H1 (cell line): Measurements from ENCODE around the gene MRPL33. TPM values are rescaled to one million over a fixed set of nuclear protein-coding genes. Genes with fewer than 3 reads are reported as not detected.
"Not testable (repeated sequence)": the region's sequence is repeated elsewhere in the genome, so short reads cannot be mapped to it uniquely, and the experiment has no call there.

ENCODE experiments used
- CTCF ChIA-PET: fragments of 300-600 bp; sonication (Branson Sonifier 250); formaldehyde crosslinking; loops from one replicate; lab custom pipeline; 2021; ENCODE audit not compliant: partially characterized antibody; lab: Charles Lee
- POLR2A ChIA-PET: fragments of 300-600 bp; sonication (Branson Sonifier 250); formaldehyde crosslinking; loops from one replicate; lab custom pipeline; 2021; ENCODE audit warnings: inconsistent platforms; ENCODE audit not compliant: partially characterized antibody; lab: Charles Lee
- DNase-seq, 2 experiments: peaks; one replicate each; pipeline versions ENCODE4 v3.0.0 to v3.0.0-alpha.2; 2010 to 2022; ENCODE audit warnings: low spot score in 2 of 2, low read depth in 1 of 2, mixed read lengths in 1 of 2
- FAIRE-seq: peaks from 2 replicates; lab custom pipeline; 2011; peaks lifted over from hg19 to GRCh38; lab: Jason Lieb, UNC
- H2AFZ ChIP-seq: 2 replicates; pipeline ENCODE4 v1.8.1; 2012; ENCODE audit warnings: low read length, inconsistent platforms
- H2AK5ac ChIP-seq: 2 replicates; pipeline ENCODE4 v1.6.1; 2013; ENCODE audit warnings: low read depth, low read length
- H2BK120ac ChIP-seq: replicated peaks from 2 replicates; pipeline ENCODE3; 2013; ENCODE audit warnings: low read depth, low read length, inconsistent platforms
- H2BK12ac ChIP-seq: 2 replicates; pipeline ENCODE4 v1.6.1; 2013; ENCODE audit warnings: low read depth, low read length
- H2BK15ac ChIP-seq: 2 replicates; pipeline ENCODE4 v1.6.1; 2013; ENCODE audit warnings: low read length
- H2BK20ac ChIP-seq: 2 replicates; pipeline ENCODE4 v1.6.1; 2013; ENCODE audit warnings: low read length
- H2BK5ac ChIP-seq: 2 replicates; pipeline ENCODE4 v1.6.1; 2013; ENCODE audit warnings: low read depth, low read length
- H3K14ac ChIP-seq: 2 replicates; pipeline ENCODE4 v1.6.1; 2013; ENCODE audit warnings: inconsistent platforms; ENCODE audit not compliant: insufficient read length
- H3K18ac ChIP-seq: 2 replicates; pipeline ENCODE4 v1.6.1; 2013; ENCODE audit warnings: low read length; ENCODE audit errors: extremely low read depth
- H3K23ac ChIP-seq: 2 replicates; pipeline ENCODE4 v1.6.1; 2013; ENCODE audit warnings: inconsistent platforms; ENCODE audit not compliant: insufficient read length
- H3K23me2 ChIP-seq: 2 replicates; pipeline ENCODE4 v1.6.1; 2013; ENCODE audit warnings: low read depth, low read length
- H3K27ac ChIP-seq: 2 replicates; pipeline ENCODE4 v1.6.1; 2011; ENCODE audit warnings: low read depth, low read length, inconsistent platforms
- H3K27me3 ChIP-seq, 4 experiments: replicated peaks in 1 of 4; 1 replicate in 1 of 4; 2 replicates in 3 of 4; pipeline versions ENCODE4 v1.6.1 to v1.8.1; 2011 to 2013; ENCODE audit warnings: low read length in 3 of 4, mild to moderate bottlenecking in 3 of 4, inconsistent platforms in 2 of 4, mixed read lengths in 2 of 4, moderate library complexity in 1 of 4; ENCODE audit not compliant: control insufficient read depth in 3 of 4, insufficient read depth in 3 of 4; ENCODE audit errors: extremely low read depth in 1 of 4
- H3K36me3 ChIP-seq, 4 experiments: 2 replicates each; pipeline versions ENCODE4 v1.6.1 to v1.8.1; 2011 to 2013; ENCODE audit warnings: mild to moderate bottlenecking in 4 of 4, low read length in 3 of 4, moderate library complexity in 2 of 4, control low read depth in 1 of 4, inconsistent platforms in 1 of 4; ENCODE audit not compliant: insufficient read depth in 4 of 4, control insufficient read depth in 2 of 4
- H3K4ac ChIP-seq: replicated peaks from 2 replicates; pipeline ENCODE3; 2013; ENCODE audit warnings: low read length, low read depth, mixed read lengths, inconsistent platforms; ENCODE audit not compliant: insufficient read length
- H3K4me1 ChIP-seq, 4 experiments: replicated peaks in 1 of 4; 1 replicate in 1 of 4; 2 replicates in 3 of 4; pipeline versions ENCODE4 v1.6.1 to v1.8.1; 2011 to 2013; ENCODE audit warnings: low read length in 3 of 4, inconsistent platforms in 2 of 4, mixed read lengths in 1 of 4; ENCODE audit not compliant: insufficient read depth in 4 of 4, control insufficient read depth in 3 of 4
- H3K4me2 ChIP-seq, 2 experiments: 2 replicates each; pipeline versions ENCODE4 v1.6.1 to v1.8.1; 2011 to 2013; ENCODE audit warnings: low read depth in 2 of 2, low read length in 2 of 2, control low read depth in 1 of 2, inconsistent platforms in 1 of 2, mild to moderate bottlenecking in 1 of 2; ENCODE audit not compliant: insufficient read depth in 1 of 2
- H3K4me3 ChIP-seq, 4 experiments: fragments of 200-600, 300-600 bp in 1 of 4; sonication (generic), shearing (Covaris generic), sonication (Bioruptor Twin) in 1 of 4; 2 replicates each; pipeline versions ENCODE4 v1.5.1 to v1.8.1; 2011 to 2016; ENCODE audit warnings: low read length in 4 of 4, low read depth in 3 of 4, control low read depth in 2 of 4, inconsistent platforms in 2 of 4, mild to moderate bottlenecking in 2 of 4, mixed read lengths in 1 of 4, moderate library complexity in 1 of 4; ENCODE audit not compliant: insufficient read depth in 2 of 4; ENCODE audit errors: extremely low read depth in 1 of 4
- H3K56ac ChIP-seq: replicated peaks from 2 replicates; pipeline ENCODE3; 2013; ENCODE audit warnings: low read depth, mild to moderate bottlenecking, mixed read lengths, low read length, inconsistent platforms; ENCODE audit not compliant: insufficient read length
- H3K79me1 ChIP-seq: 2 replicates; pipeline ENCODE4 v1.6.1; 2013; ENCODE audit warnings: low read depth, low read length, control low read depth
- H3K79me2 ChIP-seq, 2 experiments: 2 replicates each; pipeline versions ENCODE4 v1.6.1 to v1.8.1; 2012 to 2013; ENCODE audit warnings: low read length in 2 of 2, mild to moderate bottlenecking in 2 of 2, inconsistent platforms in 1 of 2; ENCODE audit not compliant: insufficient read depth in 2 of 2, control insufficient read depth in 1 of 2
- H3K9ac ChIP-seq, 4 experiments: replicated peaks in 1 of 4; 1 replicate in 1 of 4; 2 replicates in 3 of 4; pipeline versions ENCODE4 v1.6.1 to v1.8.1; 2011 to 2013; ENCODE audit warnings: low read depth in 3 of 4, low read length in 3 of 4, control low read depth in 2 of 4, mild to moderate bottlenecking in 2 of 4, moderate library complexity in 2 of 4, inconsistent platforms in 1 of 4; ENCODE audit errors: extremely low read depth in 1 of 4
- H3K9me3 ChIP-seq, 2 experiments: 2 replicates each; pipeline versions ENCODE4 v1.6.1 to v1.8.1; 2012 to 2013; ENCODE audit warnings: mild to moderate bottlenecking in 2 of 2, moderate library complexity in 2 of 2, control low read depth in 1 of 2, inconsistent platforms in 1 of 2, low read depth in 1 of 2, low read length in 1 of 2, mixed read lengths in 1 of 2; ENCODE audit not compliant: insufficient read depth in 2 of 2
- H4K20me1 ChIP-seq, 2 experiments: replicated peaks in 1 of 2; 2 replicates each; pipeline versions ENCODE3 to v1.8.1; 2011 to 2013; ENCODE audit warnings: inconsistent platforms in 2 of 2, low read length in 2 of 2, mild to moderate bottlenecking in 1 of 2; ENCODE audit not compliant: insufficient read depth in 2 of 2, control insufficient read depth in 1 of 2
- H4K5ac ChIP-seq: 2 replicates; pipeline ENCODE4 v1.6.1; 2013; ENCODE audit warnings: low read length, low read depth, mixed read lengths, inconsistent platforms; ENCODE audit not compliant: insufficient read length
- H4K8ac ChIP-seq: 2 replicates; pipeline ENCODE4 v1.8.0; 2013; ENCODE audit warnings: mild to moderate bottlenecking, moderate library complexity, low read length, inconsistent platforms; ENCODE audit not compliant: insufficient read depth; ENCODE audit errors: extremely low read depth
- H4K91ac ChIP-seq: replicated peaks from 2 replicates; pipeline ENCODE3; 2013; ENCODE audit warnings: low read length, mixed read lengths, inconsistent platforms; ENCODE audit not compliant: insufficient read length
- NANOG ChIP-seq: IDR thresholded peaks from 2 replicates; pipeline ENCODE4 v1.6.1; 2011; ENCODE audit warnings: low read length, low read depth, mild to moderate bottlenecking, inconsistent platforms; ENCODE audit not compliant: insufficient read depth, poor library complexity, severe bottlenecking
- TAF1 ChIP-seq: IDR thresholded peaks from 2 replicates; pipeline ENCODE4 v1.6.1; 2011; ENCODE audit warnings: mild to moderate bottlenecking, low read depth, low read length
- WGBS, 2 experiments: shearing (Covaris generic) in 1 of 2; methylation state at CpG; one replicate each; pipeline versions ENCODE4 v1.1.6 to v1.1.7; 2013 to 2015; ENCODE audit warnings: low lambda C conversion rate in 2 of 2, mixed read lengths in 2 of 2, inconsistent platforms in 1 of 2, low coverage in 1 of 2, missing lambda C conversion rate in 1 of 2; ENCODE audit not compliant: insufficient replicate concordance in 2 of 2, insufficient coverage in 1 of 2, insufficient read length in 1 of 2; ENCODE audit errors: extremely low coverage in 1 of 2, missing lambda C conversion rate in 1 of 2; 5-methylcytosine and 5-hydroxymethylcytosine counted together
- polyA plus RNA-seq, 7 experiments: library from polyadenylated mRNA; depleted of rRNA in 3 of 7; stranded (reverse) in 5 of 7; unstranded in 2 of 7; fragments of >200 nt in 5 of 7; fragments of 200-250 nt in 2 of 7; gene quantifications; 1 replicate in 5 of 7; 2 replicates in 1 of 7; 4 replicates in 1 of 7; pipeline versions ENCODE4 v1.2.1 to v1.2.3, GENCODE V29; 2011 to 2013; ENCODE audit warnings: missing spikeins in 2 of 7, mixed read lengths in 2 of 7
- total RNA-seq: library from RNA; stranded (reverse); fragmentation: NEBNext Ultra II Directional; extraction: Animal tissue kit (Norgen Biotek cat#: 25700); gene quantifications from 2 replicates; pipeline ENCODE4 v1.2.1, GENCODE V29; 2021

The MRPL33 gene
- total and polyA plus RNA-seq, 2 of the 8 experiments (the other 6 are each of a cell fraction or from before 2014, with no cell fraction given), result 24.3 to 62.9 TPM

- peaks cover 0 to 4% of the 10 kb centered on the region in 2 experiments; a peak in 1 of 4 replicates for H3K9me3 ChIP-seq
- no peak overlapping the region for H2BK15ac ChIP-seq
- no peak overlapping the region for H3K27ac ChIP-seq
- POLR2A ChIA-PET, result interaction anchor here (1.3 to 1.4 kb wide), 2 partner anchors 10 kb away, joined by 3 to 6 read pairs; no protein-coding TSS in a partner anchor
- no peak overlapping the region for H3K18ac ChIP-seq
- no peaks in the 10 kb centered on the region for H3K79me2 ChIP-seq
- TF ChIP-seq TAF1 (no peak), NANOG (no peak)
- H3K23me2 ChIP-seq, result no peaks in the 10 kb centered on the region
- no peak overlapping the region for H3K4me2 ChIP-seq
- no peak overlapping the region for H3K4me3 ChIP-seq
- H3K56ac ChIP-seq, result no peak overlapping the region
- no peaks in the 10 kb centered on the region for H3K79me1 ChIP-seq
- no peak overlapping the region for H2BK5ac ChIP-seq
- no peak overlapping the region for H2BK120ac ChIP-seq
- no peak overlapping the region for H3K4ac ChIP-seq
- CTCF ChIA-PET, result interaction anchor here (1.7 to 2.8 kb wide), 2 partner anchors 10 to 20 kb away, joined by 5 to 9 read pairs; no protein-coding TSS in a partner anchor
- no peak overlapping the region for H4K5ac ChIP-seq
- H3K9ac ChIP-seq, result no peak overlapping the region
- no peak overlapping the region for H4K91ac ChIP-seq
- no peak overlapping the region for H2AFZ ChIP-seq
- no peaks in the 10 kb centered on the region for H3K36me3 ChIP-seq
- no peaks in the 10 kb centered on the region for H4K20me1 ChIP-seq
- no peak overlapping the region for H3K23ac ChIP-seq
- H3K4me1 ChIP-seq, result no peaks in the 10 kb centered on the region
- H2BK20ac ChIP-seq, result no peak overlapping the region
- no peak overlapping the region for H4K8ac ChIP-seq
- no peak overlapping the region for H2AK5ac ChIP-seq
- H3K27me3 ChIP-seq, result no peaks in the 10 kb centered on the region; a peak in 2 of 7 replicates
- 90% methylated on average over 9 of the region's 9 CpGs; no CpG with 5 or more reads in 1 of the 2 experiments for WGBS, 2 experiments
- H3K14ac ChIP-seq, result no peak overlapping the region
- no peak for DNase-seq
- no peak for FAIRE-seq
- H2BK12ac ChIP-seq, result no peak overlapping the region
These were observed 28.9 kb upstream of the MRPL33 start for GRCh38 chr2:27742571-27742970.

GRCh38 chr2:27745494-27745893, 26.0 kb upstream of the MRPL33 start:
- H2BK15ac ChIP-seq, H3K79me2 ChIP-seq, H3K18ac ChIP-seq, H3K9me3 ChIP-seq, H3K56ac ChIP-seq, H3K14ac ChIP-seq, H3K4me3 ChIP-seq, H2BK5ac ChIP-seq, H3K4ac ChIP-seq, H2AK5ac ChIP-seq, H4K20me1 ChIP-seq, H3K27me3 ChIP-seq, H3K23ac ChIP-seq, FAIRE-seq, H3K79me1 ChIP-seq, H3K23me2 ChIP-seq, H3K4me2 ChIP-seq, H3K9ac ChIP-seq, H4K91ac ChIP-seq, H3K36me3 ChIP-seq, H2BK12ac ChIP-seq, H2AFZ ChIP-seq, DNase-seq, H3K4me1 ChIP-seq, H3K27ac ChIP-seq, H4K8ac ChIP-seq, H2BK120ac ChIP-seq, H4K5ac ChIP-seq, H2BK20ac ChIP-seq: not testable (repeated sequence)
- ChIA-PET POLR2A (interaction anchor here (1.2 kb wide), 1 partner anchor 16 kb away, joined by 3 read pairs; no protein-coding TSS in a partner anchor), CTCF (interaction anchor here (2.1 kb wide), 1 partner anchor 22 kb away, joined by 11 read pairs; no protein-coding TSS in a partner anchor)
